SU-DHL-6 (cell line): Measurements from ENCODE around the gene DNAJB14.

ENCODE experiments used
- EZH2phosphoT487 ChIP-seq: fragments of 200-600 bp; sonication (generic), shearing (Covaris generic); conservative IDR thresholded peaks from 2 replicates; pipeline ENCODE4 v1.6.1; 2018; ENCODE audit warnings: mild to moderate bottlenecking, antibody characterized with exemption, low read length, moderate library complexity, mixed read lengths
- TF ChIP-seq, protein P1 (sequence below): fragments of 200-600 bp; sonication (generic); IDR thresholded peaks from one replicate; pipeline ENCODE4 v1.5.1; 2017; ENCODE audit warnings: antibody characterized with exemption, mild to moderate bottlenecking, low read length, moderate library complexity; ENCODE audit not compliant: insufficient read depth, poor library complexity, severe bottlenecking

- TF ChIP-seq, protein P1, sequence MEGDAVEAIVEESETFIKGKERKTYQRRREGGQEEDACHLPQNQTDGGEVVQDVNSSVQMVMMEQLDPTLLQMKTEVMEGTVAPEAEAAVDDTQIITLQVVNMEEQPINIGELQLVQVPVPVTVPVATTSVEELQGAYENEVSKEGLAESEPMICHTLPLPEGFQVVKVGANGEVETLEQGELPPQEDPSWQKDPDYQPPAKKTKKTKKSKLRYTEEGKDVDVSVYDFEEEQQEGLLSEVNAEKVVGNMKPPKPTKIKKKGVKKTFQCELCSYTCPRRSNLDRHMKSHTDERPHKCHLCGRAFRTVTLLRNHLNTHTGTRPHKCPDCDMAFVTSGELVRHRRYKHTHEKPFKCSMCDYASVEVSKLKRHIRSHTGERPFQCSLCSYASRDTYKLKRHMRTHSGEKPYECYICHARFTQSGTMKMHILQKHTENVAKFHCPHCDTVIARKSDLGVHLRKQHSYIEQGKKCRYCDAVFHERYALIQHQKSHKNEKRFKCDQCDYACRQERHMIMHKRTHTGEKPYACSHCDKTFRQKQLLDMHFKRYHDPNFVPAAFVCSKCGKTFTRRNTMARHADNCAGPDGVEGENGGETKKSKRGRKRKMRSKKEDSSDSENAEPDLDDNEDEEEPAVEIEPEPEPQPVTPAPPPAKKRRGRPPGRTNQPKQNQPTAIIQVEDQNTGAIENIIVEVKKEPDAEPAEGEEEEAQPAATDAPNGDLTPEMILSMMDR = no peak
- TF ChIP-seq EZH2phosphoT487 = no peak
Measured at GRCh38 chr4:99886146-99886545, 60.3 kb downstream of the DNAJB14 start.
